ENCODE measurements around the gene DAPK1.

DNA sequence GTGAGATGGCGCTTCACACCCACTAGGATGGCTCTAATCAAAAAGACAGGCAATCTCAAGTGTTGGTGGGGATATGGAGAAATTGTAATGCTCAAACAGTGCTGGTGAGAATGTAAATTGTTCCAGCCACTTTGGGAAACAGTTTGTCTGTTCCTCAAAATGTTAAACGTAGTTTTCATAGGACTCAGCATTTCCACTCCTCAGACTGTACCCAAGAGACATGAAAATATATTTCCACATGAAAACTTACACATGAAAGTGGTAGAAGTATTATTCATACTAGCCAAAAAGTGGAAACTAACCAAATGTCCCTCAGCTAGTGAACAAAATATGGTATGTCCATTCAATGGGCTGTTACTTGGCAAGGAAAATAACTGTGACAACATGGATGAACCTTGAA, 120.6 kb downstream of the DAPK1 start:
- TF ChIP-seq CBX2 (IDR thresholded peaks at IDR 0.05; ENCODE audit: borderline replicate concordance, low read depth) (no peak), FOSL2 (IDR thresholded peaks at IDR 0.05) (no peak), FOSL2 (CRISPR knock-in tag; IDR thresholded peaks at IDR 0.05) (no peak)
- TF ChIP-seq, protein P1, sequence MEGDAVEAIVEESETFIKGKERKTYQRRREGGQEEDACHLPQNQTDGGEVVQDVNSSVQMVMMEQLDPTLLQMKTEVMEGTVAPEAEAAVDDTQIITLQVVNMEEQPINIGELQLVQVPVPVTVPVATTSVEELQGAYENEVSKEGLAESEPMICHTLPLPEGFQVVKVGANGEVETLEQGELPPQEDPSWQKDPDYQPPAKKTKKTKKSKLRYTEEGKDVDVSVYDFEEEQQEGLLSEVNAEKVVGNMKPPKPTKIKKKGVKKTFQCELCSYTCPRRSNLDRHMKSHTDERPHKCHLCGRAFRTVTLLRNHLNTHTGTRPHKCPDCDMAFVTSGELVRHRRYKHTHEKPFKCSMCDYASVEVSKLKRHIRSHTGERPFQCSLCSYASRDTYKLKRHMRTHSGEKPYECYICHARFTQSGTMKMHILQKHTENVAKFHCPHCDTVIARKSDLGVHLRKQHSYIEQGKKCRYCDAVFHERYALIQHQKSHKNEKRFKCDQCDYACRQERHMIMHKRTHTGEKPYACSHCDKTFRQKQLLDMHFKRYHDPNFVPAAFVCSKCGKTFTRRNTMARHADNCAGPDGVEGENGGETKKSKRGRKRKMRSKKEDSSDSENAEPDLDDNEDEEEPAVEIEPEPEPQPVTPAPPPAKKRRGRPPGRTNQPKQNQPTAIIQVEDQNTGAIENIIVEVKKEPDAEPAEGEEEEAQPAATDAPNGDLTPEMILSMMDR (IDR thresholded peaks at IDR 0.05): no peak

Data from A549 (cell line).